Stimulated activated CD8-positive, alpha-beta memory T cell treated with anti-CD3 and anti-CD28 coated beads, Interleukin-12 subunit alpha, Interleukin-12 subunit beta, amount 100 ng/mL, for 24 hours (primary cell): Measurements from ENCODE around the gene ACER3.
"Not testable (repeated sequence)": the region's sequence is repeated elsewhere in the genome, so short reads cannot be mapped to it uniquely, and the experiment has no call there.

Source experiments
- DNase-seq: peaks from one replicate; pipeline ENCODE4 v3.0.0-alpha.2; 2020; ENCODE audit errors: extremely low read depth

Gene ACER3

DNA sequence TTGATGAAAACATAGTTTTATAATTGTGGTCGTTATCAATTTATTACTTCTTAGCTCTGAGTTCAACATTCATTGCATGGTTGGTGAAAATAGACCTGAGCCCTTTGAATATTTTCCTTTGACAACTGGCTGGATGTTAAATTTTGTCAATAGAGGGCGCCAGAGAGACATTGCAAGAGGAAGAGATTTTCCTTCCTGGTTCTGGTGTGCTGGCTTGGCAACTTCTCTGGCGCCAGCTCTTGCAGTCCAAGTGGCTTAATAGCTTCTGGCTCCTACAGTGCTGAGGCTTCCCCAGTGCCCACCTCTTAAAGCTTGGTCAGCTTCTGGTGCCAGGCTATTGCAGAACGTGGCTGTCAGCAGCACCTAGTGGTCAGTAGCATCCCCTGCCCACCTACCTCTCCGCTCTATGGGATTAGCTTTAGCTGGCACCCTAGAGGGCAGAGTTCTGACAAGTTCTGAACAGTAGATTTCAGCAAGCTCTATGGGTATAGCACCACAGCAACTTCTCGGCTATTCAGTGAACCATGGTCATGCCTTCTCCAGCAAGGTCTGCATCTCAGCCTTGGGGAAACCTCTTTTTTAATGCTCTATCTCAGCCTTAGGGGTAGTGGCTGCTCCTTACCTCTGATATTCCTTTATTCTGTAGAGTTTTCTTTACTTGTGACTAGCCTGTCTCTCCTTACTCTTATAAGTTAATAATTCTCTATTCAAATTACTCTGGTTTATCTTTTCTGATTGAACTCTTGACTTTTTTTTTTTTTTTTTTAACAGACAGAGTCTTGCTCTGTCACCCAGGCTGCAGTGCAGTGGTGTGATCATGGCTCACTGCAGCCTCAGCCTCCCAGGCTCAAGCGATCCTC, 59.4 kb downstream of the ACER3 start:
- DNase-seq = peak; percentile 10

DNA sequence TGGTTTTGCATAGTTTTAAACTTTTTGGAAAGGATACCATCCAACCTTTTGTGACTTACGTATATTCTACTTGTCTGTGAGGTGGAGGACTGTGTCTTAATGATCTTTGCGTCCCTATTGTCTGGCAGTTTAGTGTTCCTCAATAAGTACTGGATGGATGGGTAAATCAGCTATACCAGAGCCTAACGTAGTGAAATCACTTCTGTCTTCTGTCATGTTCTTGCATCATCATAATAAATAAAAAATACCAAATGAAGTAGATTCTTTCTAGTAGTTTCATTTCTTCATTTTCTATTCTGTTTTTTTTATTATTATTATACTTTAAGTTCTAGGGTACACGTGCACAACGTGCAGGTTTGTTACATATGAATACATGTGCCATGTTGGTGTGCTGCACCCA, 66.4 kb downstream of the ACER3 start:
- no peak for DNase-seq

DNA sequence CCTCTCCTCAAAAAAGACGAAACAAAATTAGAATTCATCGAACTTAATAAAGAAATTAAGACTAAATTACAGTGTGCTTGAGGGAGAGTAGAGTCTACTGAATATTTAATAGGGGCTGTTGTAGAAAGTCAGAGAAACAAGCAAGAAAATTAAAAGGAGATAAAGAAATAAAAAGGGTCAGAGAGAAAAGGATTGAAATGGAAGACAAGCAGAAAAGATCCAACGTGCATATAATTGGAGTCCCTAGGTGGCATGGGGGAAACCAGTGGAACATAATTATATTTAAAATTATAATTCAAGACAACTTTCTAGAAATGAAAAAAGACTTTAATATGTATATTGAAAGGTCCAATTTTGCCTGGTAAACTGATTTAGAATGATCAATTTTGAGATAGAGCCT, 74.3 kb downstream of the ACER3 start:
- DNase-seq = no peak

DNA sequence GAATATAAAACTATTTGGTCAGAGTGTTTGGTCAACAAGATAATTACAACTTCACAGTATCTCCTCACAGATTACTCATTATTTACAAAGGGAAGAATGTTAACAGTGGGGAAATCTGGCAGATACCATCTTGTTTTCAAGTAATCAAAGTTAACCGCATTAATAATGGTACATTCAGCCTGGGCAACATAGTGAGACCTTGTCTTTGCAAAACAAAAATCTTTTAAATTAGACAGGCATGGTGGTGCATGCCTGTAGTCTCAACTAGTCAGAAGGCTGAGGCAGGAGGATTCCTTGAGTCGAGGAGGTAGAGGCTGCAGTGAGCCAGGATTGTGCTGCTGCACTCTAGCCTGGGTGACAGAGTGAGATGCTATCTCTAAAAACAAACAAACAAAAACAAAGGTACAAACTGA, 78.5 kb downstream of the ACER3 start:
- DNase-seq = no peak

DNA sequence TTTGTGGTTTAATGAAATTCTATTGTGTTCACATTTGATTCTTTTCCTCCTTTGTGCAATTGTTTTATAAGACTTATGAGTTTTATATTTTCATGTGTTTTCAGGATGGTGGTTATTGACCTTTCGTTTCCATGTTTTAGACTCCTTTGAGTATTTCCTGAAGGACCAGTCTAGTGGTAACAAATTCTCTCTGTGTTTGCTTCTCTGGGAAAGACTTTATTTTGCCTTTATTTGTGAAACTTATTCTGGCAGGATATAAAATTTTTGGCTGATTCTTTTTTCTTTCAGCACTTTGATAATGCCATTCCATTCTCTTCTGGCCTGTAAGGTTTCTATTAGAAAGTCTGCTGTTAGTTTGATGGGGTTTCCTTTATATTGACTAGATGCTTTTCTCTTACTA, 83.5 kb downstream of the ACER3 start:
- DNase-seq = no peak

DNA sequence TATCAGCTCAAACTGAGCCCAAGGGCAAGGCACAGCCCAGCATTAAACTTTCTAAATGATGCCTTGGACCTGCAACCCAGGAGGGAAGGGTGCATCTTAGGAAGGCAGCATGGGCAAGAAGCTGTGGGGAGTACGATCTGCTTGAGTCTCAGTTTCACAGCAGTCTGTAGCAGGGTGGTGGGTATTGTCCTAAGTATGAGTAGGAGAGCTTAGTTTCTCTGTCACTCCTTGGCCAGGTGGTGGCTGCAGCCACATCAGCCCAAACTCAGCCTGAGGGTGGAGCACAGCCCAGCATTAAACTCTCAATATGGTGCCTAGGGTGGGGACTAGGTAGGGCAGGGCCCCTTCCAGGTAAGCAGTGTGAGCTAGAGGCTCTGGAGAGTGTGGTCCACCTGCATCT, 85.5 kb downstream of the ACER3 start:
- no peak for DNase-seq

DNA sequence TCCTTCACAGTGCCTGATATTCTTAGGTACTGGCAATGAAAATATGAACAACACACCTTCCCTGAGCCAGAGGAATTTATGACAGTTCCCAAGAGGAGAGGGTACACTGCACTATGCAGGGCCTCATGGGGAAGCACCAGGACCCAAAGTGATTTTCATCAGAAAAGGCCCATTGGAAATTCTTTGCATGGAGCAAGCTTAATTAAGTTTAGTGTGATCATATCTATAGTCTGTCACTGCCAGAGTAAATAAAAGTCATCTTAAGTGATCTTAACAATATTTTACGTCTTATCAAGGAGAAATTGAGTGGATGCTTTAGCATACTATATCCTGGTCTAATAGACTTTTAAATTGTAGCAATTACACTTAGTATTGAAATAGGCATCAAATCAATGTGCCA, 86.5 kb downstream of the ACER3 start:
- DNase-seq = no peak

DNA sequence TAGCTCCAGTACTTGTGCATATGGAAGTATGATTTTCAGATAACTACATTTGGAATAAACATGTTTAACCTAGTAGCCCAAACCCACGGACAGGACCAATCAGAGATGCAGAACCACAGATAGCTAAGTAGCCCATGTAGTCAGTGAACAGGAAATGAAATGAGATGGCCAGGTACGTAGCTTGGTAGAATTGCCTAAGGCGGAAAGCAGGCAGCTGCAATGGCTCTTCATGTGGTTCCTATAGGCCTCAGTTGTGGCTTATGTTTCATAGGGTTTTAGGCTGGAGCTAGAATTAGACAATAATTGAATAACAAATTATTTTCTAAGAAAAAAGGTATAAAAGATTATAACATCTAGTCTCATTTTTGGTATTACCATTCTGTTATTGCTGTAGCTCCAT, 87.1 kb downstream of the ACER3 start:
- DNase-seq = no peak

DNA sequence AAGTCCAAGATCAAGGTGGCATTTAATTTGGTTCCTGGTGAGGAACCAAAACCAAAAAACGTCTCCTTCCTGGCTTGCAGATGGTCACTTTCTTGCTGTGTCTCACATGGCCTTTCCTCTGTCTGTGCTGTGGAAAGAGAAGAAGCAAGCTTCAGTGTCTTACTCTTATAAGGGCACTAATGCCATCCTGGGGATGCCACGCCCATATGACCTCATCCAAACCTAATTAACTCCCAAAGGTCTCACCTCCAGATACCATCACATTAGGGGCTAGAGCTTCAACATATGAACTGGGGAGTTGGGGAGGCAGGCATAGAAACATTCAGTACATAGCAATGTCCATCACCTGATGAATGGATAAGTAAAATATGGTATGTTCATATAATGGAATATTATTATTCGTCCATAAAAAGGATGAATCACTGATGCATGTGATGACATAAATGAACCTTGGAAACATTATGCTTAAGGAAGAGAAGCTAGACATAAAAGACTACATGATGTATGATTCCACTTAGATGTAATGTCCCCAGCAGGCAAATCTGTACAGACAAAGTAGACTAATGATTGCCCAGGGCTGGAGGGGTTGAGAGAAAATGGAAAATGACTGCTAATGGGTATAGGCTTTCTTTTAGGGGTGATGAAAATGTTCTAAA, 94.9 kb downstream of the ACER3 start:
- no peak for DNase-seq

DNA sequence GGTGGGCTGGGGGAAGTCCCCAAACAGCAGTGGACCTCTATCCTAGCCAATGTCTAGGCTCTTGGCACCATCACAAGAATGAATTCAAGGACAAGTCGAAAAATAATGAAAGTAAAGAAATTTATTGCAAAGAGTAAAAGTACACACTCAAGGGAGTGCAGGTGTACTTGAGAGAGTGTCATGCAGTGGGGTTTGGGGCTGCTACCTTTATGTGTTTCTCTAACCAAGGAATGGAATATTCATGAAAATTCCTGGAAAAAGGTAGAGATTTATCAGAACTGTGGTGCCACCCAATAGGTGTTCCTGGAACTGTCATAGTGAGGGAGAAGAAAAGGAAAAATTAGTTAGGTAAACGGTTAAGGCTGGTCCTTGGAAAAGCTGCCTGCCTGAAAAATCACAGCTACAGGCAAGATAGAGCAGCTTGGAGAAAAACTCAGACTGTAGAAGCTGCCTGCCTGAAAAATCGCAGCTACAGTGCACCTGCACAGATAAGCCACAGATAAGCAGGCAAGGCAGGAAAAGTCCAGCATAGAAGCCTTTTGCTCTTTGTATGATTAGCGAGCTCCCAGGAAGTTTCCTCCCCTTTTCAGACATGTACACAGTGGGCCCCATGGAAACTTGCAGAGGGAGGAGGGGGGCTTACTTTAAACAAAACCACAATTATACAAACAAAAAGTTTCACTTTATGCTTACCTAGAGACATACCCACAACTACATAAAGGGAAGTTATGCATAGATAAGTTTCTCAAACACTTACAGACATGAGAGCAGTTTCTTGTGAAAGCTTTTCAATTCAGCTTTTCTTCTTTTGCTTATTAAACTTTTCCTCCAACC, 102.1 kb downstream of the ACER3 start:
- DNase-seq = no peak

DNA sequence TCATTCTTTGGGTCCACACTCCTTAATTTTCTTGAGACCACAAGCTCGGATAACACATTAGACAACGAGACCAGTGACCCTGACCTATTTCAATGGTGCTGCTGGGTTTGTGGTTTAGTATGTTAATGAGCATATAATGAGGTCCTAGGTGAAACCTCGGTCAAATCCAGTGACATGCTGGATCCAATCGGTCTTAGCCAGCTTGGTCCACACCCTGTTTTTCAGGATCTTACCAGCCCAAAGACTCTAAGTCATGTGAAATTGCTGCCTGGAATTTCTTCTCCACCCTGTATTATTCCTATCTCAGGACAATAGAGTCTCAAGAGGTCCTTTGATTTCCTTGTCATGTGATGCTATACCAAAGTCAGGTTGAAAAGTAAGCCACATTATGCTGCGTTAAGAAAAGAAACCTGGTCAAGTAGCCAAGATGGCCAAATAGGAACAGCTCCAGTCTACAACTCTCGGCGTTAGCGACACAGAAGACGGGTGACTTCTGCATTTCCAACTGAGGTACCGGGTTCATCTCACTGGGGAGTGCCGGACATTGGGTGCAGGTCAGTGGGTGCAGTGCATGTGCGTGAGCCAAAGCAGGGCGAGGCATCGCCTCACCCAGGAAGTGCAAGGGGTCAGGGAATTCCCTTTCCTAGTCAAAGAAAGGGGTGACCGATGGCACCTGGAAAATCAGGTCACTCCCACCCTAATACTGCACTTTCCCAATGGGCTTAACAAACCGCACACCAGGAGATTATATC, 102.9 kb downstream of the ACER3 start:
- DNase-seq = not testable (repeated sequence)

DNA sequence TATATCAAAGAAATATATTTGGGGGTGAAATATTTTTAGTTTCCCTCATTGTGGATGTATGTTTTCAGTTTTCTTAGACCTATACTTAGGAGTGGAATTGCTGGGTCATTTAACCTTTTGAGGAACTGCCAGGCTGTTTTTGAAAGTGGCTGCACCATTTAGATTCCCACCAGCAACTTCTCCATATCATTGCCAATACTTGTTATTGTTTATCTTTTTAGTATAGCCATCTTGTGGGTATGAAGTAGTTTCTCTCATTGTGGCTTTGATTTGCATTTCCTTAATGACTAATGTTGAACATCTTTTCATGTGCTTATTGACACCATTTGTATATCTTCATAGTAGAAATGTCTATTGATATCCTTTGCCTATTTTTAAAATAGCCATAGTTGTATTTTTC, 111.3 kb downstream of the ACER3 start:
- DNase-seq = no peak

DNA sequence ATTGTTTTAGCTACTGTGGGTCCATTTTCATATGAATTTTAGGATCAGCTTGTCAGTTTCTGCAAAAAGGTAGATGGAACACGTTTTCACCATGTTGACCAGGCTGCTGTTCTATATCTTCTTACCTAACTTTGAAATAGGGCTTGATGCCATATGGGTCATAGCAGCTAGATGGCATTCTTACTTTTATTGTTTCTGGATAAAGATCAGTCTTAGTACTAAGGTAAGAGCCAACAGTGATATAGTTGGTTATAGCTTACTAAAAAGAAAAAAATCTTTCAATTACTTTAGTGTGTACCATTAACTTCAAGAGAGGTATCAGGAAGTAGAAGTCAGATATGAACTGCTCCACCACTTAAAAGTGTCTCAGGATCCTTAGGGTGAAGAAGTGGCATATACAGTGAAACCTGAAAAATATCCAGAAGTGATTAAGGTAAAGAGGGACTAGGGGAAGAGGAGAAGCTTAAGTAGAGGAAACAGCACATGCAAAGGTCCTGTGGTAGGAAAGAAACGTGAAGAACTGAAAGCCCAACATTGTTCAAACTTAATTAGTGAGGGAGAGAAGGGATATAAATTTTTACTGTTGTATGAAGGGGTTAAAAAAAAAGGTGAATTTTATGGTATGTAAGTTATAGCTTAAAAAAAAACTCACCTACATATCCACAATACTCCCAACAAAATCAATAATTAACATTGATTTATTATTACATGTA, 113.6 kb downstream of the ACER3 start:
- no peak for DNase-seq

DNA sequence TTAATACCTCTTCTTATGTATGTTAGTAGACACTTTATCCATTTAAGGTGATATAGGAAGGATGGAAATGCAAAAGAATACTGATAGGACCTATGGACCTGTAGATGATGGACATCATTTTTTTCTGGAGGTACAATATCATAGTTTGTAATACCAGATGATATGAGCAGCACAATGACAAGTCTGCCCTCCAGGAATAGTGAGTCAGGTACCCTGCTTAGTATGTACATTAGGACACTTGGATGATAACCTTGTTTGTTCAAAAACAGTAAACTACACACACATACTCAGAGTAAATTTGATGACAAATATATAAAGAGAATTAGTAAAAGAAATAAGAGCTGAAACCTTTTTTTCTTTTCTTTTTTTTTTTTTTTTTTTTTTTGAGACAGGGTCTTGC, 114.8 kb downstream of the ACER3 start:
- no peak for DNase-seq

DNA sequence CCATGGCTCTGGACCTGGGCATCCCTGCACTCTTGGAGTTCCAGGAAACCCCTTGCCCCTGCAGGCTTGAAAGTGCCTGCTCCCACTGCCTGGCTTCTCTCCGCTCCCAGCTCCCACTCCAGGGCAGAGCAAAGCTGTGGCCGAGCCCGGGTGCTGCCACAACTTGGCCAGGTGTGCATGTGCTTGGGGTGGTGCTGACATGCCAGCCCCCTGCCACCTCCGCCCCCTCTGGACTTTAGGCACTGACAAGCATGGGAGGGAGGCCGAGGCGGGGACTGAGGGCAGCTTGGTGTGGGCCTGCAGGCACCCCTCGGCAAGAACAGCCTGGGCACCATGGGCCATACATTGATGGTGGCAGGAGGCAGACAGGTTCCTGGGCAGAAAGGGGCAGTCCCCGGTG, 117.1 kb downstream of the ACER3 start:
- DNase-seq = no peak

DNA sequence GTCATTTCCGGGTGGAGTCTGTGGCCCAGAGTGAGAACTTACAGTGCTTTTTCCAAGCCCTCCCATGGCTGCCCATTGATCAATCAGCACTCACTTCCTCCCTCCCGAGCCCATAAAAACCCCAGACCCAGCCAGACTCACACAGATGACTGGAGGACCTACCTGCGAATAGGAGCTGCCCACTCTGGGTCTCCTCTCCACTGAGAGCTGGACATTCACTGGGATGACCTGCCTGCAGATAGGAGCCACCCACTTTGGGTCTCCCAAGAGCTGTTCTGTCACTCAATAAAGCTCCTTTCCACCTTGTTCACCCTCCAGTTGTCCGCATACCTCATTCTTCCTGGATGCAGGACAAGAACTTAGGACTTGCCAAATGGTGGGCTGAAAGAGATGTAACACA, 117.5 kb downstream of the ACER3 start:
- DNase-seq = no peak

DNA sequence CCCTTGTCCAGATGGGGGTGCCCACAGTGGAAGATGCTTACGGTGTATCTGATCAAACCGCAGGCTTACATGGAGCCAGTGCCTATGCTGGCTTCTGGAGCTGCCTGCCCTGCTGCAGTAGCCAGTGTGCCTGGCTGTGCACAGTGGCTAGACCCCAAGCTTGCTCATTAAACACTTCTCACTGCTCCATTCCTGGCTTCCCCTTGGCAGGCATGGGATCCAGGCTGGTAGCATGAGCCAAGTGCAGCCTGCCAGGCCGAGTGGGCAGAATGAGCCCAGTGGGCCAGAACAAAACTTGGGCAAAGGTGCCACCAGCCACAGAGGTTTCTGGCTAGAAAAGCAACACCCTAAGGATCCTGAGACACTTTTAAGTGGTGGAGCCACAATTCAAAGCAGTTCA, 118.1 kb downstream of the ACER3 start:
- DNase-seq = no peak

DNA sequence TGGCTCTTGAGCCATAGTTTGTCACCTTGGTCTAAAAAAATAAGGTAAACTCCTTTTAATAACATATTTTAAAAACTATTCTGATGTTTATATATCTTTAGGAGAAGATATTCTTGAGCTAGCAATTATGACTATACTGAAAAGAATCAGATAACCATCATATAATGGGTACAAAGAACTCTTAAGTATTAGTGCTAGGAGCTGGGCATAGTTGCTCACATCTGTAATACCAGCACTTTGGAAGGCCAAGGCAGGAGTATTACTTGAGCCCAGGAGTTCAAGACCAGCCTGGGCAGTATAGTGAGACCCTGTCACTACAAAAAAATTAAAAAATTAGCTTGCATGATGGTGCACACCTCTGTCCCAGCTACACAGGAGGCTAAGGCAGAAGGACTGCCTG, 119.5 kb downstream of the ACER3 start:
- no peak for DNase-seq

DNA sequence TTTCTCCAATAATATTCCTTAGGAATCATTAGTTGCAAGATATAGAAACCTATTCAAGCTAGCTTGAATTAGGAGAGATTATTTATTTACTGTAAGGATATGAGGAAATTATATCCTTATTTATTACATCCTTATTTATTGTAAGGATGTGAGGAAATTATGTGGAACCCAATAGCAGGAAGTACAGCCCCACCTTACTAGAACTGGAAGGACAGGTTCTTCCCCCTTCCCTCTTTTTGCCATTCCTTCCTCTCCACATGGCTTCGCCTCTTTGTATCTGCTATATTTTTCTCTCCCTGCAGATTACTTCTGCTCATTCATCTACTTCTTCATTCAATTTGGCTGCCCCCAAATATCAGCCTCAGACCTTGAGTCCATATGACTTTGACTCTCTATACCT, 124.0 kb downstream of the ACER3 start:
- no peak for DNase-seq

DNA sequence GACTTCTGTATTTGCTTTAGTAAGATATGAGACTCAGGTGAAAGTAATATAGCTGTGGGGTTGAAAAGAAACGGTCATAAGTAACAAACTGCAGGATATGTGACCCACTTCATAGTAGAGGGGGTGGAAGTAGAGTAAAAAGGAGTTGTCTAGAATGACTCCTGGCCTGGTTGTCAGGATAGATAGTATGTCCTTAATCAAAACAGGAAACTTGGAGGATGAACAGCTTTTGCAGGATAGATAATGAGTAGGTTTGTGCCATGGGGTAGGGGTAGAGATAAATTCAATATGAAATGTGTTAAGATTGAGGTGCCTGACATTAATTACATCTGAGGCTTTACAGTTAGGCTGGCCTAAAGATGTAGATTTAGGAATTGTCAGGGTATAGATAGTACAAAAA, 126.5 kb downstream of the ACER3 start:
- DNase-seq = no peak

DNA sequence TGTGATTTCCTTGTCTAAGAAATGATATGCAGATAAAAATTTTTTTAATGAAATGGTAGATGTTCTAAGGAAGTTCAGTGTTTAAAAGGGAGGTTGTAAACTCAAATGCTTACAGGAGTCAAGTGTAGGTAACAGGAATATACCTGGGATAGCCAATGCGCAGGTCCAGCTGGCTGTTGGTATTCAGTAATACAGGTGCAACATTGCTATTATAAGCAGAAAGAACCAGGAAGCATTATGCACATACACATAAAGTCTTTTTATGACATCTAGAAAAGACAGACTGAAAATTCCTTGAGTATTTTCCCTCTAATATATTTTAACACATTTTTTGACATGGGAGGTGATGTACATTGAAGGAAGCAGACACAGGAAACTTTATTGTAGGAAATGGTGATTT, 129.9 kb downstream of the ACER3 start:
- DNase-seq = no peak
